Skin of body (tissue), 2 donors: Measurements from ENCODE around the gene SMIM29. TPM values are rescaled to one million over a fixed set of nuclear protein-coding genes. Genes with fewer than 3 reads are reported as not detected.
"Not testable (repeated sequence)": the region's sequence is repeated elsewhere in the genome, so short reads cannot be mapped to it uniquely, and the experiment has no call there.

Experiments used
- DNase-seq: peaks from one replicate; lab custom pipeline; 2025; lab: John Stamatoyannopoulos, UW
- total RNA-seq: library from RNA; depleted of rRNA; stranded (reverse); fragments of >200 nt; gene quantifications from one replicate; pipeline ENCODE4 v1.2.3, GENCODE V29; 2014

The SMIM29 gene
- total RNA-seq, 1 donor from 2014 or later: 4.0 TPM

DNA sequence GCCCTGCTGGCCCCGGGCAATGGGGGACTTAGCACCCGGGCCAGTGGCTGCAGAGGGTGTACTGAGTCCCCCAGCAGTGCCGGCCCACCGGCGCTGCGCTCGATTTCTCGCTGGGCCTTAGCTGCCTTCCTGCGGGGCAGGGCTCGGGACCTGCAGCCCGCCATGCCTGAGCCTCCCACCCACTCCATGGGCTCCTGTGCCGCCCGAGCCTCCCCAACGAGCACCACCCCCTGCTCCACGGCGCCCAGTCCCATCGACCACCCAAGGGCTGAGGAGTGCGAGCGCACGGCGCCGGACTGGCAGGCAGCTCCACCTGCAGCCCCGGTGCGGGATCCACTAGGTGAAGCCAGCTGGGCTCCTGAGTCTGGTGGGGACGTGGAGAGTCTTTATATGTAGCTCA, 20.3 kb upstream of the SMIM29 start:
- DNase-seq: not testable (repeated sequence)

DNA sequence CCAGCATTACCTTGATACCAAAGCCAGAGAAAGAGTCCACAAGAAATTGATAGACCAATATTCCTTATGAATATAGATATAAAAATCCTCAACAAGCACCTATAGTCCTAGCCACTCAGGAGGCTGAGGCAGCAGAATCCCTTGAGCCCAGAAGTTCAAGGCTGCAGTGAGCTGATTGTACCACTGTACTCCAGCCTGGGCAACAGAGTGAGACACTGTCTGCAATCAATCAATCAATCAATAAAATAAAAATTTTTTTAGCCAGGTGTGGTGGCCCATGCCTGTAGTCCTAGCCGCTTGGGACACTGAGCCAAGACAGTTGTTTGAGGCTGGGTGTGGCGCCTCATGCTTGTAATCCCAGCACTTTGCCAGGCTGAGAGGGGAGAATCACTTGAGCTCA, 18.9 kb upstream of the SMIM29 start:
- DNase-seq: no peak

DNA sequence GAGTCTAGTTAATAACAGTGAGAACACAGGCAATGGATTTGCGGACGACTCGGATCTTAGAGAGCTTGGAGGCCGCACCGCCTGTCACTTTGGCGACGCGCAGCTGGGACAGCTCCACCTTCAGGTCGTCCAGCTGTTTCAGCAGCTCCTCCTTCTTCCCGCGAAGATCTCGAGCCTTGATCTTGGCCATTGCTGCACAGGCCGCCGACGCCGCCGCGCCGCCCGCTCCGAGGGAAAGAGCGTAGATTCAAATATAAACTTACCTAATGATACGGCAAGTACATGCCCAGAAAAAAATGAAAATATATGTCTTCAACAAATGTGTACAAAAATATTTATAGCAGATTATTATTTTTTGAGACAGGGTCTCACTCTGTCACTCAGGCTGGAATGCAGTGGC, 14.7 kb upstream of the SMIM29 start:
- DNase-seq: not testable (repeated sequence)

DNA sequence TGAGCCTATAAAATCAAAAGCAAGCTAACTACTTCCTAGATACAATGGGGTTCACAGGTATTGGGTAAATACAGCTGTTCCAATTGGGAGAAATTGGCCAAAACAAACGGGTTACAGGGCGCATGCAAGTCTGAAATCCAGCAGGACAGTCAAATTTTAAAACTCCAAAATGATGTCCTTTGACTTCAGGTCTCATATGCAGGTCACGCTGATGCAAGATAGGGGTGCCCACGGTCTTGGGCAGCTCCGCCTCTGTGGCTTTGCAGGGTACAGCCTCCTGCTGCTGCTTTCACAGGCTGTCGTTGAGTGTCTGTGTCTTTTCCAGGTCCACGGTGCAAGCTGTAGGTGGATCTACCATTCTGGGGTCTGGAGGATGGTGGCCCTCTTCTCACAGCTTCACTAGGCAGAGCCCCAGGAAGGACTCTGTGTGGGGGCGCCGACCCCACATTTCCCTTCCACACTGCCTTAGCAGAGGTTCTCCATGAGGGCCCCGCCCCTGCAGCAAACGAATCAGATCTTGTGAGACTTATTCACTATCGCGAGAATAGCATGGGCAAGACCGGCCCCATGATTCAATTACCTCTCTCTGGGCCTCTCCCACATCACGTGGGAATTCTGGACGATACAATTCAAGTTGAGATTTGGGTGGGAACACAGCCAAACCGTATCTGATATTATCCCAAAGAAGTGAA, 11.9 kb upstream of the SMIM29 start:
- no peak for DNase-seq

DNA sequence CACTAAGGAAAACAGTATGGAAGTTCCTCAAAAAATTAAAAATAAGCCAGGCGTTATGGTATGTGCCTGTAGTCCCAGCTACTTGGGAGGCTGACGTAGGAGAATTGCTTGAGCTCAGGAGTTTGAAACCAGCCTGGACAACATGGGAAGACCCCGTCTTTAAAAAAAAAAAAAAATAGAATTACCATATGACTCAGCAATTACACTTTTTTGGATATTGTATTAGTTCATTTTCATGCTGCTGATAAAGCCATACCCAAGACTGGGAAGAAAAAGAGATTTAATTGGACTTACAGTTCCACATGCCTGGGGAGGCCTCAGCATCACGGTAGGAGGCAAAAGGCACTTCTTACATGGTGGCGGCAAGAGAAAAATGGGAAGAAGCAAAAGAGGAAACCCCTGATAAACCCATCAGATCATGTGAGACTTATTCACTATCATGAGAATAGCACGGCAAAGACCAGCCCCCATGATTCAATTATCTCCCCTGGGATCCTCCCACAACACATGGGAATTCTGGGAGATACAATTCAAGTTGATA, 10.8 kb upstream of the SMIM29 start:
- no peak for DNase-seq

DNA sequence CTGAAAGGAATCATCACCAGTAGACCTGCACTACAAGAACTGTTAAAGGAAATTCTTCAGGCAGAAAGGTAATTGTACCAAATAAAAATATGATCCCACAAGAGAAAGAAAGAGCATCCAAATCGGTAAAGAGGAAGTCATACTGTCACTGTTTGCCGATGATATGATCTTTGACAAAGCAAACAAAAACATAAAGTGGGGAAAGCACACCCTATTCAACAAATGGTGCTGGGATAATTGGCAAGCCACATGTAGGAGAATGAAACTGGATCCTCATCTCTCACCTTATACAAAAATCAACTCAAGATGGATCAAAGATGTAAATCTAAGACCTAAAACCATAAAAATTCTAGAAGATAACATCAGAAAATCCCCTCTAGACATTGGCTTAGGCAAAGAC, 3.6 kb upstream of the SMIM29 start:
- DNase-seq: not testable (repeated sequence)

DNA sequence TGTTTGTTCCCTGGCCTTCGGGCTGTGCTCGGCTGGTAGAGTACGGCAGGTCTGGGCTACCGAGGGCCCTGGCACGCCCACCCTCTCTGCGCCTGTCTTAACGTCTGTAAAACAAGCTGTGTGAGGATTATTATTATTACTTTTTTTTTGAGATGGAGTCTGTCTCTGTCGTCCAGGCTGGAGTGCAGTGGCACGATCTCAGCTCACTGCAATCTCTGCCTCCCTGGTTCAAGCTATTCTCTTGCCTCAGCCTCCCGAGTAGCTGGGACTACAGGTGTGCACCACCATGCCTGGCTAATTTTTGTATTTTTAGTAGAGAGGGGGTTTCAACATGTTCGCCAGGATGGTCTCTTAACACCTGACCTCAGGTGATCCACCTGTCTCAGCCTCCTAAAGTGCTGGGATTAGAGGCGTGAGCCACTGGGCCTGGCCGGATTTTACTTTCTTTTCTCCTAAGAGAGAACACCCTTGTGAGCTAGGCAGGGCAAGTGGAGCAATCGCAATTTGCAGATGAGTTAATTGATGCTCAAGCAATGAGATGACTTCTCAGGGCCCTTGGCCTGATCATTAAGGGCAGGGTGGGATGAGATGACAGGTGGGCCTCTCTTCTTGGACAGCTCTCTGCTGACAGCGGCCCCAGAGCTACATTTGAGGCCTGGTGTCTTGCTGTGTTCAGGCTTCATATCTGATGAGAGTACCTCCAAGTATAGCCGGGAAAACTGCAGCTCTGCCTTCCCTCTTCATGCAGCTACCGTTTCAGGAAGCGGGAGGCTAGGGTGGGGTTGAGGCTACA, 859 bp upstream of the SMIM29 start:
- DNase-seq: peak; percentile 35

DNA sequence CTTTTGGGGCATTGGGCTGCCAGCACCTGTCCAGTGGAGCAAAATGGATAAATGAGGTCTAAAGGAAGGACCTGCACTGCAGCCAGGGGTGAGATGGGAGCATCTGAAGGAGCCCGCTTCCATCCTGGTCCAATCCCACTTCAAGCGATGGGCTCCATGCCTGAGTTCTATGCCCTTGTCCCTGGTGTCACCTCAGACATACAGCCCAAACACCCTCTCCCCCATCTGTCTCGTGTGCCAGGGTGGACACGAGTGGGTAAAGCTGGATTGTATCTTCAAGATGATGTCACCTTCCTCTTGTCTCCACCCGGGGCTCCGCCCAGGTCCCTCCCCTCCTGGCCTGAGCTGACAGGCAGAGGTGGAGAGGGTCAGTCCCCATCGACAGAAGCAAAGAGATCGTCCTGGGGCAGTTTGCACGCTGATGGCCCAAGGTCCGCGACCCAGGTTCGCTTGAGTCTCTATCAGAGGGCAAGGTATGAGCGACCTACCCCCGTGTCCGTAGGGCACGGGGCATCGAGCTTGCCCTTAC, 544 bp downstream of the SMIM29 start:
- DNase-seq: no peak

DNA sequence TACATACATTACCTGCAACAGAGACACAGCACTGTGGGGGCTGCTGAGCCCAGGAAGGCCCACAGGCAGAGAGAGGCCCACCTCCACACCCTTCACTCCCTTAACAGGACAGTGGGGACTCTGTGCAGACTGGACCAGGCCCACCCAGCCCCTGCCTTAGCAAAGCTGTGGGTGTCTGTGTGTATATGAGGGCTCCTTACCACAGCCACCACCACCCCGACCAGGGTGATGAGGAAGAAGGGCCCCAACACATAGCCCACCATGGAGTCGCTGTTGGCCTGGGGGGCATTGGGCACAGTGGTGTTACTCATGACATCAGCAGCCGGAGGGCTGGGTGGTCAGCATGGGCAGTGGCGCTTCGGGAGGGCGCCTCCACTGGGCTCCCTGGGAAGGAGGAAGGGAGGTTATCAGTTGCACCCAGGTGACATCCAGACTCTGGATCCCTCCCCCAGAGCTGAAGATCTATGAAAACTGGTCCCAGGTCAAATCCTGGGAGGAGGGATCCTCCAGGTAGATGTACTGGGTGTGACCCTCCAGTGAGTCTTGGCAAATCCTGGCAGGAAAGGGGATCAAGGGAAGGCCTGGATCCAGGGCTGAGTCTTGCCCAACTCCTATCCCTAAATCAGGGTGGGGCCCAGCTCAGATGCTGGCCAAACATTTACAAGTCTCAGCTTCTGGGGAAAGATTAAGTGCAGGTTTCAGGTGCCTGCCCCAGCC, 1.2 kb downstream of the SMIM29 start:
- DNase-seq: no peak

DNA sequence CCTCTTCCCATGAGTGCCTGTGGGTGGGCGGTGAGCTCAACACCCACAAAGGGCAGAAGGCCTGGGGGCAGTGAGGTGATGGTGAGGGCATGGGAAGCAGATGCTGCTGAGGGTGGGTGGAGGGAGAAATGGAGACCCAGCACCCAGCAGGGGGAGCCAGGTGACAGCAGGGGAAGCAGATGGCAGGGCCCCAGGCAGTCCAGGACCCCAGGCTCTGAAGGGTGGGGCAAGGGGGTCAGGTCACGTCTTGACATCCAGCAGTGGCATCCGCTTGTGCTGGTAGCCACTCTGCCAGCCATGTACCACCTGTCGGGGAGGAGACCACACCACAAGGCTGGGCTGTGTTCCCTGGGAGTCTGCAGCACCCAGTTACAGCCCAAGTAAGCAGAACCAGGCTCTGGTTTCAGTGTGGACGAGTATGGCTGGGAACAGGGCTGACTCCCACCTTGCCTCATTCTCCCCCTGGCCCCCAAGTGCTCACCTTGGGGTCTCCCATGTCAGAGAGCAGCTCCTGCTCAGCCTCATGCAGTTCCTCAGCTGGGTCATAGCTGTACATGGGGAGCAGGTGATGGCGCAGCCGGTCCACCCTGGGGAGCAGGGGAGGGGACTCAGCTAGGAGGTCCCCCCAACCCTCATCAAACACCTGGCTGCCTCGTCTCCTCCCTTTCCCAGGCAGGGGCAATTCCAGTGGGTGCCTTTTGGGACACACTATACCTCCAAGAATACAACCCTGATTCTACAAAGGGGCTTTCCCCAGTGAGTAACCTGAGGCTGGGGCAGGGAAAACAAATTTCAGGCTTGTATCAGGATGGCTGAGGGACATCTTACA, 2.0 kb downstream of the SMIM29 start:
- DNase-seq: no peak

DNA sequence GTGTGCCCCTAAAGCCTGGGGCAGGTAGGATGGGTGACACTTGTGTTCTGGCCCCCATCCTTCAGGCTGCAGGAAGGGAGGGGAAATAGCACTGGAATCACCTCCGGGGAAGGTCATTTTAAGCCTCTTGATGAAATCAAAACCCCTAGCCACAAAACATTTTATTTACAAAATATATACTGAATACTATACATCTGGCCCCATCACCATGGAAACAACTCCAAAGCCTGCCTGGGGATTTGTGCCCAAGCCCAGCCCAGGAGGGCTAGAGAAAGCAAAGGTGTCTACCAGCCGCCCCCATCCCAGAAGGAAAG, 2.6 kb downstream of the SMIM29 start:
- DNase-seq: no peak

DNA sequence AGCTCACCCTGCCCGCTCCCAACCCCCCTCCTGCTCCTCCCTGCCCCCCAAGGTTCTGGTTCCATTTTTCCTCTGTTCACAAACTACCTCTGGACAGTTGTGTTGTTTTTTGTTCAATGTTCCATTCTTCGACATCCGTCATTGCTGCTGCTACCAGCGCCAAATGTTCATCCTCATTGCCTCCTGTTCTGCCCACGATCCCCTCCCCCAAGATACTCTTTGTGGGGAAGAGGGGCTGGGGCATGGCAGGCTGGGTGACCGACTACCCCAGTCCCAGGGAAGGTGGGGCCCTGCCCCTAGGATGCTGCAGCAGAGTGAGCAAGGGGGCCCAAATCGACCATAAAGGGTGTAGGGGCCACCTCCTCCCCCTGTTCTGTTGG, 3.1 kb downstream of the SMIM29 start:
- not testable (repeated sequence) for DNase-seq

DNA sequence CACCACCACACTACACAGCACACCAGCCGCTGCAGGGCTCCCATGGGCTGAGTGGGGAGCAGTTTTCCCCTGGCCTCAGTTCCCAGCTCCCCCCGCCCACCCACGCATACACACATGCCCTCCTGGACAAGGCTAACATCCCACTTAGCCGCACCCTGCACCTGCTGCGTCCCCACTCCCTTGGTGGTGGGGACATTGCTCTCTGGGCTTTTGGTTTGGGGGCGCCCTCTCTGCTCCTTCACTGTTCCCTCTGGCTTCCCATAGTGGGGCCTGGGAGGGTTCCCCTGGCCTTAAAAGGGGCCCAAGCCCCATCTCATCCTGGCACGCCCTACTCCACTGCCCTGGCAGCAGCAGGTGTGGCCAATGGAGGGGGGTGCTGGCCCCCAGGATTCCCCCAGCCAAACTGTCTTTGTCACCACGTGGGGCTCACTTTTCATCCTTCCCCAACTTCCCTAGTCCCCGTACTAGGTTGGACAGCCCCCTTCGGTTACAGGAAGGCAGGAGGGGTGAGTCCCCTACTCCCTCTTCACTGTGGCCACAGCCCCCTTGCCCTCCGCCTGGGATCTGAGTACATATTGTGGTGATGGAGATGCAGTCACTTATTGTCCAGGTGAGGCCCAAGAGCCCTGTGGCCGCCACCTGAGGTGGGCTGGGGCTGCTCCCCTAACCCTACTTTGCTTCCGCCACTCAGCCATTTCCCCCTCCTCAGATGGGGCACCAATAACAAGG, 3.6 kb downstream of the SMIM29 start:
- not testable (repeated sequence) for DNase-seq

DNA sequence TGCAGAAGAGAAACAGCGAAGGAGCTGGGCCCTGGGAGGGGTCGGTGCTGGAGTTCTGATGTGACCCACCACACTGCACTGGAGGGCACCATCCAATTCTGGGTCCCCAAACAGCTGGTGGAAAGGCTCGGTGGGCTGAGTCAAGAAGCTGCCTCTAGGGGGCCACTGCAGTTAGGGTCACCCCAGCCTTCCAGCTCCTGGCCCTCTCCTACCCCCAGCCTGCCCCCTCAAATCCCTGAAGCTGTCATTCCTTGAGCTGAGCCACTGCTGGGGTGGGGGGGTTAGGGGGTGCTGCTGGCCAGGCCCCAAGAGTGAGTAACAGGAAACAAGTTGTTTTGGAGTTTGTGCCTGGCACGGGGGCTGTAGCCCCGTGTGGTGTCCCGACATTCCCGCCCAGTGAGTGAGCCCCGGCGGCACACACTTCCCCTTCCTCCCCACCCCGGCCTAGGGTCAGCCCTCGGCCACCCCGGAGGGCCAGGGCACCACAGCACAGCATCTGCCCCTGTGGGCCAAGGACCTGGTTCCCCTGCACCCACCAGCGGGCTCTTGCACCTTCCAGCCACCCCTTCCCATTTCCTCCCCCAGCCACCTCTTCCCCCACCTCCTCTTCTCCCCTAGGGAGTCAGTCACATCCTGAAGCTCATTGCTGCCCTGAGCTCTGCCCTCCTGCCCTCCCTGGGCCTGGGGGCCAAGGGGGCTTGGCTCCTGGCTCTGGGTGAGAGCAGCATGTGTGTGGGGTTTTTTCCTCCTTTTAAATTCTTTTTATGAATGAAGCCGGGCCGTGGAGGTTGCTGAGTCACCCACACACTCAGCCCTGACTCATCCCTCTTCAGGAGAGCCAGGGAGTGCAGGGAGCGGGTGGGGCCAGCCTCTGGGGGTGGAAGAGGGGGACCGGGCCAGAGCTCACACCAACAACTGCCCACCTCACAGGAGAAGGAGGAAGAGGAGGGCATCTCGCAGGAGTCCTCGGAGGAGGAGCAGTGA, 4.6 kb downstream of the SMIM29 start:
- DNase-seq: no peak

DNA sequence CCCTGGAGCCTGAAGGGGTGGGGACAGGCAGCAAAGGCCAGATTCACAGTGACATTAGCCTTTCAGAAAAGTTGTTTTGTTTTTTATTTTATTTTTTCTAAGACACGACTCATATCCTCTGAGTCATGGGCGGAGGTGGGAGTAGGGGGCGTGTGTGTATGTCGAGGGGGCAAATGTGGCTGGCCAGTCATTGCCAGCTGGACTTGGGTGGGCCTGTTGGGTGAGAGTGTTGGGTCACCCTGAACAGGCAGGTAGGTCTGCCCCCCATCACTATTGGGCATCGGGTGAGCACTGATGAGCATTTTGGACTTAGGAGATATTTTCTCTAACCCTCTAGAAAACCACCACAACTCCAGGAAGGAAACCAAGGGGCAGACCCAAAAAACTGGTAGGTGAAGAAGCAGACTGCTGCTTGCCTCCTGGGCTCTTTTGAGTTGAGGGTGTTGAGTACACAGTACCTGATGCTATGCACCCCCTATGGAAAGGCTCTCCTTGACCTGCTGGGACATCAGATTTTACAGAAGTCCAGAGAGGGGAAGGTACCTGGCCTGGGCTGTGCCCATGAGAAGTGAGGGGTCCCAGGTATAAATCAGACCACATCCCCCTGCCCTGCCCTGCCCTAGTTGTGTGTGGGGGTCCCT, 5.6 kb downstream of the SMIM29 start:
- DNase-seq: no peak

DNA sequence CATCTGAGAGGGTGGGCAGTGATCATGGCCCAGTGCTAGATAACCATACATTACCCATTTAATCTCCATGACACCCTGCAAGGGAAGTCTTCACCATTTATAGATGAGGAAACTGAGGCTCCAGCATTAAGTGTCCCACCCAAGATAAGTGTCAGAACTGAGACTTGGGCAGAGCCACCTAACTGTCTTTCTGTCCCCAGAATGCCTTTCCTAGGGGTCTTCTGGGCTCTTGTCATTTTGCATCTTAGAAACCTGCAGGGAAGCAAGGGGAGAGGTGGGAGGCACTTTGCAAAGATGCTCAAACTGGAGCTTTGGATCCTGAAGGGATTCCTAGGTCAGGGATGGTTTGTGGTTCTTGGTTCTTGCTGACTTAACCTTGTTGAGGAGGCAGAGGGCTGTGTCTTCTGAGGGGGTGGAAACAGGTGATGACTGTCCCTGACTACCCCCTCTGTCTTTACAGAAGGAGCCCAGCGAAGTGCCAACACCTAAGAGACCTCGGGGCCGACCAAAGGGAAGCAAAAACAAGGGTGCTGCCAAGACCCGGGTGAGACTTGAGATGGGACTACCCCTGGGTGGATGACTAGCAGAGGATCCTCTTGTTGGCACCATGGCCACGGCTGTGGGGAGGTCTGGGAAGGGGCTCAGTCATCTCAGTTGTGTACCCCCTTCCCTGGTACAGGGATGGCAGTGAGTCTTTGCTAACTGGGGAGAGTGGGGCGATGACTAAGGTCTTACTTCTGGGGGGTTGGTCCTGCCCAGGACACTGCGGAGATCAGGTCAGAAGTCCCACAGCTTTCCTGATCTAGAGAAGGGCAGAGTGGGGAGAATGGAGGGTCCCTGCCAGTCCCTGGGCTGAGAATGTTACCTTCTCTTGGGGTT, 6.3 kb downstream of the SMIM29 start:
- no peak for DNase-seq

DNA sequence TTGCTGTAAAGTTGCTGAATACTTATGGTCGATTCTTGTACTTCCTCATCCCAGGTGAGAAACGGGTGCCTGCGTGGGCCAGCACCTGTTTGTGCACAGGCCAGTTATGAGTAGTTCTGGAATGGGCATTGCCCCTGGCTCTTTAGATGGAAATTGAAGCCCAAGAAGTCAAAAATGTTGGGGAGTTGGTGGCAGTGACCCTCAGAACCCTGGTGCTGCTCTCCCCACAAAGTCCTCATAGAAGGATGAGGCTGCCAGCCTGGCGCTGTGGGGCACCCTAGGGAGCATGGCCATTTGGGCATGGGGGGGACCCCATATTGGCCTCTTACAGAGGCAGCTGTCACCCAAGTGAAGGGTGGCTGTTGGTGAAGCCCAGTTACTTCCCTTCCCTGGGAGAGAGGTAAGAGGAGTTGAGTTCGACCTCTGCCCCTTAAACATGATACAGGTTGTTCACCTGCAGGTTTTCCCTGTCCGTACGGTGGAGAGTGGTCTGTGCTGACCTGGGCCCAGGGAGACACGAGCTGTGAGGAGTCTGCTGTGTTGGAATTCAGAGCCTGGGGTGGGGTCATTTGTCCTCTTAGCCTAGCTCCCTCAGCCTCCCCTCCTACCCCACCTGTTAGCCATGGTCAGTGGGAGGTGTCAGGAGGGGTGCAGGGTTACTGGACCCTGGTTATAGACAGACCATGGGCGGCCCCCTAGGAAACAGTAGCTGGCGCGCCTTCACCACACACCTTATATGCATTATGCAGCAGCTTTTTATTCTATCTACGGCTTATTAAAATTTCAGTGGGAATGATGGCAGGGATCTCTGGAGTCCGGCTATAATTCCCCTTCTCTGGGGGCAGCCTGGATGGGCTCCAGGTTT, 7.2 kb downstream of the SMIM29 start:
- no peak for DNase-seq
